Uterus (tissue), 4 donors: Measurements from ENCODE around the gene FOXN3. TPM values are rescaled to one million over a fixed set of nuclear protein-coding genes. Genes with fewer than 3 reads are reported as not detected.

Experiments
- DNase-seq, 2 donors: peaks; one replicate each; pipeline ENCODE4 v3.0.0-alpha.2; 2019 to 2020
- H3K27ac ChIP-seq, 2 donors: fragments of 200-600 bp; sonication (generic); 1 replicate in 1 of 2; 2 replicates in 1 of 2; pipeline ENCODE4 v1.5.1; 2016 to 2018
- H3K27me3 ChIP-seq, 2 donors: fragments of 200-600 bp; sonication (generic); one replicate each; pipeline ENCODE4 v1.5.1; 2018 to 2019; ENCODE audit warnings: control low read depth in 1 of 2
- H3K36me3 ChIP-seq, 2 donors: fragments of 200-600 bp; sonication (generic); one replicate each; pipeline ENCODE4 v1.5.1; 2019; ENCODE audit warnings: control low read depth in 1 of 2
- H3K4me1 ChIP-seq, 2 donors: fragments of 200-600 bp; sonication (generic); one replicate each; pipeline ENCODE4 v1.5.1; 2018 to 2019; ENCODE audit warnings: control low read depth in 1 of 2
- H3K4me3 ChIP-seq, 2 donors: fragments of 200-600 bp; sonication (generic); 1 replicate in 1 of 2; 2 replicates in 1 of 2; pipeline ENCODE4 v1.5.1; 2018 to 2019; ENCODE audit warnings: mild to moderate bottlenecking in 1 of 2
- H3K9me3 ChIP-seq, 2 donors: fragments of 200-600 bp; sonication (generic); one replicate each; pipeline ENCODE4 v1.5.1; 2019; ENCODE audit warnings: control low read depth in 1 of 2
- POLR2A ChIP-seq, 2 donors: fragments of 450-650 bp; IDR thresholded peaks; one replicate each; pipeline ENCODE4 v1.6.1; 2016; ENCODE audit warnings: antibody characterized with exemption in 2 of 2, mild to moderate bottlenecking in 1 of 2, moderate library complexity in 1 of 2
- intact Hi-C: fragments of 100-400 bp; cut with DNase I; formaldehyde crosslinking; loops from one replicate; pipeline ENCODE4 v1.15.1; 2023; ENCODE audit warnings: low total_unique reads
- total RNA-seq, 4 donors: library from RNA; depleted of rRNA in 3 of 4; stranded (reverse); fragments of >200 nt in 3 of 4; gene quantifications; one replicate each; pipeline versions ENCODE4 v1.1.0 to v1.2.4, GENCODE V29; 2014 to 2023
- TF ChIP-seq, protein P1 (sequence below), 4 experiments: fragments of 200-600 bp in 2 of 4; fragments of 450-650 bp in 2 of 4; sonication (generic) in 2 of 4; IDR thresholded peaks; one replicate each; pipeline ENCODE4 v1.5.1; 2016 to 2019; ENCODE audit warnings: antibody characterized with exemption in 4 of 4, mild to moderate bottlenecking in 2 of 4, moderate library complexity in 1 of 4
- donor health status: DM: yes; HTN: yes; CAD: no.

Gene FOXN3
- total RNA-seq, 4 donors from 2014 or later = 37.7 to 103 (median 74.9) TPM

GRCh38 chr14:89137526-89138163 is 279.4 kb downstream of the FOXN3 start:
- Histone ChIP-seq H3K27me3 (no peaks in the 10 kb centered on the region), H3K4me3 (no peak overlapping the region), H3K9me3 (no peaks in the 10 kb centered on the region), H3K4me1 (no peaks in the 10 kb centered on the region), H3K36me3 (no peaks in the 10 kb centered on the region), H3K27ac (no peak overlapping the region)
- peak in 1 of 2 donors; percentile 18 for DNase-seq
- intact Hi-C loops = no loop called here
- TF ChIP-seq, protein P1, sequence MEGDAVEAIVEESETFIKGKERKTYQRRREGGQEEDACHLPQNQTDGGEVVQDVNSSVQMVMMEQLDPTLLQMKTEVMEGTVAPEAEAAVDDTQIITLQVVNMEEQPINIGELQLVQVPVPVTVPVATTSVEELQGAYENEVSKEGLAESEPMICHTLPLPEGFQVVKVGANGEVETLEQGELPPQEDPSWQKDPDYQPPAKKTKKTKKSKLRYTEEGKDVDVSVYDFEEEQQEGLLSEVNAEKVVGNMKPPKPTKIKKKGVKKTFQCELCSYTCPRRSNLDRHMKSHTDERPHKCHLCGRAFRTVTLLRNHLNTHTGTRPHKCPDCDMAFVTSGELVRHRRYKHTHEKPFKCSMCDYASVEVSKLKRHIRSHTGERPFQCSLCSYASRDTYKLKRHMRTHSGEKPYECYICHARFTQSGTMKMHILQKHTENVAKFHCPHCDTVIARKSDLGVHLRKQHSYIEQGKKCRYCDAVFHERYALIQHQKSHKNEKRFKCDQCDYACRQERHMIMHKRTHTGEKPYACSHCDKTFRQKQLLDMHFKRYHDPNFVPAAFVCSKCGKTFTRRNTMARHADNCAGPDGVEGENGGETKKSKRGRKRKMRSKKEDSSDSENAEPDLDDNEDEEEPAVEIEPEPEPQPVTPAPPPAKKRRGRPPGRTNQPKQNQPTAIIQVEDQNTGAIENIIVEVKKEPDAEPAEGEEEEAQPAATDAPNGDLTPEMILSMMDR (IDR thresholded peaks at IDR 0.05) = no peak
- no peak for TF ChIP-seq POLR2A (IDR thresholded peaks at IDR 0.05)

DNA sequence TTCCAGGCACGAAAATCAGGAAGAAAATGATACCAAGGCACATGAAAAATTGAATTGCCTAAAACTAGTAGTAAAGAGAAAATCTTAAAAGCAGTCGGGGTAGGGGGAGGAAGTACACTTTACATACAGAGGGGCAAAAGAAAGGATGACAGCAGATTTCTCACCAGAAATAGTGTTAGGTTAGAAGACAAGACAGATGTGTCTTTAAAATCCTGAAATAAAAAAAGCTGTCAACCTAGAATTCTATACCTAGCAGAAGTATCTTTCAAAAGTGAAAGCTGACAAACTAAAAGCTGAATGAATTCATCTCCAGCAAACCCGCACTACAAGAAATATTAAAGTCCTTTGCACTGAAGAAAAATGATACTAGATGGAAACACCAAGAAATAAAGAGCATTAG is 280.4 kb downstream of the FOXN3 start:
- TF ChIP-seq POLR2A (IDR thresholded peaks at IDR 0.05) = no peak
- TF ChIP-seq, protein P1 (IDR thresholded peaks at IDR 0.05) = no peak
- intact Hi-C loops = no loop called here
- no peaks in the 10 kb centered on the region for H3K27me3 ChIP-seq
- H3K36me3 ChIP-seq = no peaks in the 10 kb centered on the region
- no peak overlapping the region for H3K27ac ChIP-seq
- no peak overlapping the region for H3K4me3 ChIP-seq
- DNase-seq = no peak
- H3K9me3 ChIP-seq = no peaks in the 10 kb centered on the region
- H3K4me1 ChIP-seq = no peaks in the 10 kb centered on the region

- DNase-seq = no peak
- no peaks in the 10 kb centered on the region for H3K36me3 ChIP-seq
- H3K27ac ChIP-seq = no peak overlapping the region
- intact Hi-C loops = no loop called here
- TF ChIP-seq, protein P1 (IDR thresholded peaks at IDR 0.05) = no peak
- no peak for TF ChIP-seq POLR2A (IDR thresholded peaks at IDR 0.05)
- no peaks in the 10 kb centered on the region for H3K27me3 ChIP-seq
- no peaks in the 10 kb centered on the region for H3K9me3 ChIP-seq
- H3K4me3 ChIP-seq = no peak overlapping the region
- H3K4me1 ChIP-seq = no peaks in the 10 kb centered on the region
Observed at GRCh38 chr14:89134640-89135039, 282.4 kb downstream of the FOXN3 start.

DNA sequence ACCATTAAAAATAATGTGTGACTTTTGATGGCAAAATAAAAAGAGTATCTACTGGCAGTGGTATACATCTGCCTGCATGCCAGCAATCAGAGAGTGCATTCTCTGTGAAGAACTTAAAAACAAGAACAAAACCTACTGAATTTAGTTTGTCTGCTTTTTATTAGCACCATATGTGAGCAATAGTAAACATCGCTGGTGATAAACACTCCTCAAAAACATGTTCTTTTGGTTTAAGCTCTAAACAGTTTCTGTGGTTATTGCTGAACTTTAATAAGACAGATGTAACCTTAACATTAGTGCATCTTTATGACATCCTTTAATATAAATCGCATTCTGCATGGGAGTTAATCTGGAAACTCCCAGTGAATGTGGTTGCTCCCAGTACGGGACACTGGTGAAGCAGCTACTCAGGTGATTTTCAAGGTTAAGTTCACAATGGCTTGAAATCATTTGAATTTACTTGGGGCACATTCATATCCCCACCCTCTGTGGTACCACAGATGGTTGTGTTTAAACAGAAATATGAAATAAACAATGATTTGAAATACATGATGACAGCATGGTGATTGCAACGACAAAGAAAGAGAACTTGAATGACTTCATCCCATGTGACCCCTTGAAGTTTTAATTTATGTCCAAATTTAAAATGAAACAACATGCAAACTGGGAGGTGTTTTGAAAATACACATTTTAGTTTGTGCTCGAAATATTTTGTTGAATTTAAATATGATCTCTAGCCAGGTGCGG is 285.9 kb downstream of the FOXN3 start:
- TF ChIP-seq POLR2A (IDR thresholded peaks at IDR 0.05) = no peak
- TF ChIP-seq, protein P1 (IDR thresholded peaks at IDR 0.05) = no peak
- H3K4me1 ChIP-seq = no peaks in the 10 kb centered on the region
- H3K36me3 ChIP-seq = no peaks in the 10 kb centered on the region
- H3K27me3 ChIP-seq = no peaks in the 10 kb centered on the region
- no peak for DNase-seq
- no peak overlapping the region for H3K4me3 ChIP-seq
- intact Hi-C loops = no loop called here
- H3K27ac ChIP-seq = no peak overlapping the region
- H3K9me3 ChIP-seq = no peaks in the 10 kb centered on the region

- Histone ChIP-seq H3K9me3 (no peaks in the 10 kb centered on the region), H3K4me3 (no peak overlapping the region), H3K27ac (no peak overlapping the region), H3K27me3 (no peaks in the 10 kb centered on the region), H3K36me3 (no peaks in the 10 kb centered on the region), H3K4me1 (no peaks in the 10 kb centered on the region)
- TF ChIP-seq, protein P1 (IDR thresholded peaks at IDR 0.05) = no peak
- no peak for TF ChIP-seq POLR2A (IDR thresholded peaks at IDR 0.05)
- intact Hi-C loops = no loop called here
- no peak for DNase-seq
Observed at GRCh38 chr14:89129570-89129969, 287.5 kb downstream of the FOXN3 start.
